PFSK-1 (cell line): ENCODE results near the gene ABCF2.

Experiments used
- FOXP2 ChIP-seq: optimal IDR thresholded peaks from 2 replicates; pipeline ENCODE3; 2011; ENCODE audit warnings: borderline replicate concordance, control low read depth, inconsistent platforms; ENCODE audit not compliant: insufficient read depth; ENCODE audit errors: extremely low read length, extremely low read depth
- POLR2AphosphoS5 ChIP-seq: IDR thresholded peaks from 2 replicates; pipeline ENCODE4 v1.6.1; 2012; ENCODE audit warnings: low read depth, mild to moderate bottlenecking, control low read depth, low read length, moderate library complexity
- SIN3A ChIP-seq: IDR thresholded peaks from 2 replicates; pipeline ENCODE4 v1.6.1; 2012; ENCODE audit warnings: mild to moderate bottlenecking, low read length, moderate library complexity, borderline replicate concordance; ENCODE audit not compliant: insufficient read depth
- TAF1 ChIP-seq: IDR thresholded peaks from 2 replicates; pipeline ENCODE4 v1.6.1; 2012; ENCODE audit warnings: low read length, control low read depth, borderline replicate concordance; ENCODE audit not compliant: insufficient read depth
- TF ChIP-seq, protein P1 (sequence below), 2 experiments: IDR thresholded peaks; 2 replicates each; pipeline versions ENCODE4 v1.6.1 to v1.8.0; 2011 to 2012; ENCODE audit warnings: low read depth in 2 of 2, low read length in 2 of 2, control low read depth in 1 of 2, inconsistent platforms in 1 of 2, mild to moderate bottlenecking in 1 of 2, moderate library complexity in 1 of 2; ENCODE audit not compliant: insufficient read depth in 1 of 2

DNA sequence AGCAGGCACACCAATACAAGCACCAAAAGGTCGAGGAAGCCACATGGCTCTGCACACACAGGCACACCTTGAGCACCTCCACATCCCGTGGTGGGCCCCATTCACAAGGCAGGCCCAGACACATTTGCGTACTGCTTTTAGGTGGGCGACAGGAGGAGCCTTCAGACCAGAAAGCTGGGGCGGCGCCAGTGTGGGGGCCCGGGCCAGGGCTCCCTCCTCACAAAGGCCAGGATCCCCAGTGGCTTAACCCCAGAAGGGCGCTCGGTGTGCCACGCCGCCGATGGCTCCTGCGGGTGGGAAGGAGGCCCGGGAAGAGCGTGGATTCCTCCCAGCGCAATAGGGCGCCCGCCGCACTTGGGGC is 24.3 kb upstream of the ABCF2 start:
- TF ChIP-seq POLR2AphosphoS5 (no peak), SIN3A (no peak), TAF1 (no peak), FOXP2 (no peak)
- TF ChIP-seq, protein P1, sequence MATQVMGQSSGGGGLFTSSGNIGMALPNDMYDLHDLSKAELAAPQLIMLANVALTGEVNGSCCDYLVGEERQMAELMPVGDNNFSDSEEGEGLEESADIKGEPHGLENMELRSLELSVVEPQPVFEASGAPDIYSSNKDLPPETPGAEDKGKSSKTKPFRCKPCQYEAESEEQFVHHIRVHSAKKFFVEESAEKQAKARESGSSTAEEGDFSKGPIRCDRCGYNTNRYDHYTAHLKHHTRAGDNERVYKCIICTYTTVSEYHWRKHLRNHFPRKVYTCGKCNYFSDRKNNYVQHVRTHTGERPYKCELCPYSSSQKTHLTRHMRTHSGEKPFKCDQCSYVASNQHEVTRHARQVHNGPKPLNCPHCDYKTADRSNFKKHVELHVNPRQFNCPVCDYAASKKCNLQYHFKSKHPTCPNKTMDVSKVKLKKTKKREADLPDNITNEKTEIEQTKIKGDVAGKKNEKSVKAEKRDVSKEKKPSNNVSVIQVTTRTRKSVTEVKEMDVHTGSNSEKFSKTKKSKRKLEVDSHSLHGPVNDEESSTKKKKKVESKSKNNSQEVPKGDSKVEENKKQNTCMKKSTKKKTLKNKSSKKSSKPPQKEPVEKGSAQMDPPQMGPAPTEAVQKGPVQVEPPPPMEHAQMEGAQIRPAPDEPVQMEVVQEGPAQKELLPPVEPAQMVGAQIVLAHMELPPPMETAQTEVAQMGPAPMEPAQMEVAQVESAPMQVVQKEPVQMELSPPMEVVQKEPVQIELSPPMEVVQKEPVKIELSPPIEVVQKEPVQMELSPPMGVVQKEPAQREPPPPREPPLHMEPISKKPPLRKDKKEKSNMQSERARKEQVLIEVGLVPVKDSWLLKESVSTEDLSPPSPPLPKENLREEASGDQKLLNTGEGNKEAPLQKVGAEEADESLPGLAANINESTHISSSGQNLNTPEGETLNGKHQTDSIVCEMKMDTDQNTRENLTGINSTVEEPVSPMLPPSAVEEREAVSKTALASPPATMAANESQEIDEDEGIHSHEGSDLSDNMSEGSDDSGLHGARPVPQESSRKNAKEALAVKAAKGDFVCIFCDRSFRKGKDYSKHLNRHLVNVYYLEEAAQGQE (IDR thresholded peaks at IDR 0.05; ENCODE audit: insufficient read depth in 1 of 2, low read depth in 2 of 2, low read length in 2 of 2), result no peak
